Left lung (tissue), 10 donors: ENCODE results near the gene P2RY6. TPM values are rescaled to one million over a fixed set of nuclear protein-coding genes. Genes with fewer than 3 reads are reported as not detected.

ENCODE experiments used
- ATAC-seq: fragments of 200-7000 bp; cut with Tn5 transposase; one replicate; pipeline ENCODE4 v1.9.1; 2020; ENCODE audit warnings: moderate library complexity
- DNase-seq, 4 donors: peaks; one replicate each; pipeline ENCODE4 v3.0.0-alpha.2; 2013 to 2020
- H3K27ac ChIP-seq, 2 donors: fragments of 200-600 bp; sonication (generic) in 1 of 2; one replicate each; pipeline versions ENCODE4 v1.5.0 to v1.8.0; 2020 to 2021
- H3K27me3 ChIP-seq, 2 donors: fragments of 200-600 bp; sonication (generic) in 1 of 2; one replicate each; pipeline versions ENCODE4 v1.5.0 to v1.8.0; 2020 to 2021
- H3K36me3 ChIP-seq, 2 donors: fragments of 200-600 bp; sonication (generic) in 1 of 2; one replicate each; pipeline versions ENCODE4 v1.5.0 to v1.8.0; 2020 to 2021
- H3K4me1 ChIP-seq, 2 donors: fragments of 200-600 bp; one replicate each; pipeline ENCODE4 v1.8.0; 2021
- H3K4me3 ChIP-seq, 2 donors: fragments of 200-600 bp; sonication (generic) in 1 of 2; one replicate each; pipeline versions ENCODE4 v1.5.0 to v1.8.0; 2020 to 2021; ENCODE audit warnings: mild to moderate bottlenecking in 1 of 2
- H3K9me3 ChIP-seq, 2 donors: fragments of 200-600 bp; sonication (generic) in 1 of 2; one replicate each; pipeline versions ENCODE4 v1.5.0 to v1.8.0; 2020 to 2021
- intact Hi-C, 2 donors: fragments of 100-400 bp; cut with DNase I; formaldehyde crosslinking; loops; one replicate each; pipeline versions ENCODE4 v1.11.2 to v1.14.2; 2022
- polyA plus RNA-seq, 6 donors: library from polyadenylated mRNA; unstranded; fragments of 120-200 nt; gene quantifications; one replicate each; pipeline ENCODE4 v1.2.1, GENCODE V29; 2013; ENCODE audit not compliant: insufficient read length in 6 of 6
- total RNA-seq, 2 donors: library from RNA; stranded (reverse); fragmentation: NEBNext Ultra II Directional; extraction: Animal tissue kit (Norgen Biotek cat#: 25700); gene quantifications; one replicate each; pipeline ENCODE4 v1.2.1, GENCODE V29; 2021
- TF ChIP-seq, protein P1 (sequence below), 2 donors: fragments of 200-600 bp; sonication (generic) in 1 of 2; IDR thresholded peaks; one replicate each; pipeline versions ENCODE4 v1.5.0 to v1.8.0; 2021; ENCODE audit warnings: antibody characterized with exemption in 2 of 2
- donor health status: DM: no; HTN: yes; CAD: no.
- donor health status: DM: no; HTN: no; CAD: no.

P2RY6 gene
- total and polyA plus RNA-seq, 8 donors: 0.87 to 4.8 (median 1.9) TPM

DNA sequence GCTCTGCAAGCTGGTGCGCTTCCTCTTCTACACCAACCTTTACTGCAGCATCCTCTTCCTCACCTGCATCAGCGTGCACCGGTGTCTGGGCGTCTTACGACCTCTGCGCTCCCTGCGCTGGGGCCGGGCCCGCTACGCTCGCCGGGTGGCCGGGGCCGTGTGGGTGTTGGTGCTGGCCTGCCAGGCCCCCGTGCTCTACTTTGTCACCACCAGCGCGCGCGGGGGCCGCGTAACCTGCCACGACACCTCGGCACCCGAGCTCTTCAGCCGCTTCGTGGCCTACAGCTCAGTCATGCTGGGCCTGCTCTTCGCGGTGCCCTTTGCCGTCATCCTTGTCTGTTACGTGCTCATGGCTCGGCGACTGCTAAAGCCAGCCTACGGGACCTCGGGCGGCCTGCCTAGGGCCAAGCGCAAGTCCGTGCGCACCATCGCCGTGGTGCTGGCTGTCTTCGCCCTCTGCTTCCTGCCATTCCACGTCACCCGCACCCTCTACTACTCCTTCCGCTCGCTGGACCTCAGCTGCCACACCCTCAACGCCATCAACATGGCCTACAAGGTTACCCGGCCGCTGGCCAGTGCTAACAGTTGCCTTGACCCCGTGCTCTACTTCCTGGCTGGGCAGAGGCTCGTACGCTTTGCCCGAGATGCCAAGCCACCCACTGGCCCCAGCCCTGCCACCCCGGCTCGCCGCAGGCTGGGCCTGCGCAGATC, 37.5 kb upstream of the P2RY6 start:
- Histone ChIP-seq H3K9me3 (no peaks in the 10 kb centered on the region), H3K4me1 (peaks cover 0 to 11% of the 10 kb centered on the region in 2 donors), H3K36me3 (peaks cover 0 to 19% of the 10 kb centered on the region in 2 donors), H3K27ac (no peak overlapping the region), H3K27me3 (no peaks in the 10 kb centered on the region), H3K4me3 (no peak overlapping the region)
- intact Hi-C loops: loop anchor here in 1 of 2 donors (5.0 kb wide), 1 partner anchor 47 kb away; no protein-coding TSS in a partner anchor
- ATAC-seq (no peak), DNase-seq (peak in 2 of 4 donors; percentile 26 to 78)
- TF ChIP-seq, protein P1, sequence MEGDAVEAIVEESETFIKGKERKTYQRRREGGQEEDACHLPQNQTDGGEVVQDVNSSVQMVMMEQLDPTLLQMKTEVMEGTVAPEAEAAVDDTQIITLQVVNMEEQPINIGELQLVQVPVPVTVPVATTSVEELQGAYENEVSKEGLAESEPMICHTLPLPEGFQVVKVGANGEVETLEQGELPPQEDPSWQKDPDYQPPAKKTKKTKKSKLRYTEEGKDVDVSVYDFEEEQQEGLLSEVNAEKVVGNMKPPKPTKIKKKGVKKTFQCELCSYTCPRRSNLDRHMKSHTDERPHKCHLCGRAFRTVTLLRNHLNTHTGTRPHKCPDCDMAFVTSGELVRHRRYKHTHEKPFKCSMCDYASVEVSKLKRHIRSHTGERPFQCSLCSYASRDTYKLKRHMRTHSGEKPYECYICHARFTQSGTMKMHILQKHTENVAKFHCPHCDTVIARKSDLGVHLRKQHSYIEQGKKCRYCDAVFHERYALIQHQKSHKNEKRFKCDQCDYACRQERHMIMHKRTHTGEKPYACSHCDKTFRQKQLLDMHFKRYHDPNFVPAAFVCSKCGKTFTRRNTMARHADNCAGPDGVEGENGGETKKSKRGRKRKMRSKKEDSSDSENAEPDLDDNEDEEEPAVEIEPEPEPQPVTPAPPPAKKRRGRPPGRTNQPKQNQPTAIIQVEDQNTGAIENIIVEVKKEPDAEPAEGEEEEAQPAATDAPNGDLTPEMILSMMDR (IDR thresholded peaks at IDR 0.05): no peak

DNA sequence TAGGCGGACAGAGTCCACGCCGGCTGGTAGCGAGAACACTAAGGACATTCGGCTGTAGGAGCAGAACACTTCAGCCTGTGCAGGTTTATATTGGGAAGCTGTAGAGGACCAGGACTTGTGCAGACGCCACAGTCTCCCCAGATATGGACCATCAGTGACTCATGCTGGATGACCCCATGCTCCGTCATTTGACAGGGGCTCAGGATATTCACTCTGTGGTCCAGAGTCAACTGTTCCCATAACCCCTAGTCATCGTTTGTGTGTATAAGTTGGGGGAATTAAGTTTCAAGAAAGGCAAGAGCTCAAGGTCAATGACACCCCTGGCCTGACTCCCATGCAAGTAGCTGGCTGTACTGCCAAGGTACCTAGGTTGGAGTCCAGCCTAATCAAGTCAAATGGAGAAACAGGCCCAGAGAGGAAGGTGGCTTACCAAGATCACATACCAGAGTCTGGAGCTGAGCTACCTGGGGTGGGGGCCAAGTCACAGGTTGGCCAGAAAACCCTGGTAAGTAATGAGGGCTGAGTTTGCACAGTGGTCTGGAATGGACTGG, 36.8 kb upstream of the P2RY6 start:
- Histone ChIP-seq H3K4me1 (peaks cover 0 to 15% of the 10 kb centered on the region in 2 donors), H3K36me3 (peaks cover 0 to 13% of the 10 kb centered on the region in 2 donors), H3K4me3 (no peak overlapping the region), H3K9me3 (no peaks in the 10 kb centered on the region), H3K27ac (no peak overlapping the region), H3K27me3 (no peaks in the 10 kb centered on the region)
- ATAC-seq (no peak), DNase-seq (no peak)
- TF ChIP-seq, protein P1 (IDR thresholded peaks at IDR 0.05): no peak
- intact Hi-C loops: loop anchor here in 1 of 2 donors (5.0 kb wide), 1 partner anchor 48 kb away; no protein-coding TSS in a partner anchor

DNA sequence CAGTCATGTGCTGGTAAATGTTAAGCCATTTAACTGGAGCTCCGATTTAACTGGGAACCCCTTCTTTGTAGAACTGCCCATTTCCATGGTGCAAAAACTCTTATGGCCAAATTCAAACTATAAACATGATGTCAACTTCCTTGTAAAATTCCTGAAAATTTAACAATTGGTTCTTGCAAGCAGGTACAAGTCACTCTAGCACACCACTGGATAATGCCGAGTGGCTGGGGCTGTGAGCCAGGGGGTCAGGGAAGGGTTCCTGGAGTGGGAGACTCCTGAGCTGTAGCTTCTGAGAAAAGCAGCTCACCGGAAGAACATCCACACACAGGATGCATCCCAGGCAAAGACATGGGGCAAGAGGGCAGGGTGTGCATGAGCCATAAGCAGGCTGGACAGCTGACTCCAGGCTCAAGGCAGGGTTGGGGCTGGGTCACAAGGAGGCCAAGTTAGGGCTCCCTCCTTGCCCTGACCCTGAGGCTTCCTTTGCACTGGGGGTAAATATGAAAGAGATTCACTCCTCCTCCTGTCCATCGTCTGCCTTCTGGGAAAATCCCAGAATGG, 35.9 kb upstream of the P2RY6 start:
- Histone ChIP-seq H3K27me3 (no peaks in the 10 kb centered on the region), H3K4me1 (peaks cover 0 to 23% of the 10 kb centered on the region in 2 donors), H3K27ac (peak overlapping the region in 1 of 2 donors; percentile 16), H3K4me3 (no peak overlapping the region), H3K9me3 (no peaks in the 10 kb centered on the region), H3K36me3 (peaks cover 0 to 13% of the 10 kb centered on the region in 2 donors)
- TF ChIP-seq, protein P1 (IDR thresholded peaks at IDR 0.05): no peak
- ATAC-seq: no peak
- intact Hi-C loops: loop anchor here in 1 of 2 donors (5.0 kb wide), 1 partner anchor 49 kb away; no protein-coding TSS in a partner anchor
- no peak for DNase-seq

DNA sequence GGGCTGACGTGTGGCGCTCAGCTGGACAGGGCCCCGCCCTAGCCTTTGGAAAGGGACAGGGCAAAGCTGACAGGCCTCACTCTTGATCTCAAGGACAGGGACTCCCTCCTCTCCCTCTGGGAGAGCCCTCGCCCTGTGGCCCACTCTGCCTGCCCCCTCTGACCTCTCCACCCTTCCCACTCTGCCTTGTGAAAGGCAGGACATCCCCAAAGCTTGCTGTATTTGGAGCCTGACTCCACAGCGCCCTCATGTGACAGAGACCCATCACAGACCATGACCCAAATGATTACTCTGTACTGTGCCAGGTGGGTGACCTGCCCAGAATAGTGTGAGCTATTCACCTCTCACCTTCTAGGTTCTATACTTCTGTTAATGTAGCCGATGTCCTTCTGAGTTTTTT, 35.3 kb upstream of the P2RY6 start:
- Histone ChIP-seq H3K4me1 (peaks cover 0 to 23% of the 10 kb centered on the region in 2 donors), H3K4me3 (no peak overlapping the region), H3K9me3 (no peaks in the 10 kb centered on the region), H3K27me3 (no peaks in the 10 kb centered on the region), H3K27ac (peak overlapping the region in 1 of 2 donors; percentile 16), H3K36me3 (peaks cover 0 to 13% of the 10 kb centered on the region in 2 donors)
- intact Hi-C loops: loop anchor here in 1 of 2 donors (5.0 kb wide), 1 partner anchor 50 kb away; no protein-coding TSS in a partner anchor
- DNase-seq (peak in 1 of 4 donors; percentile 56), ATAC-seq (peak; percentile 74)
- TF ChIP-seq, protein P1 (IDR thresholded peaks at IDR 0.05): peak; percentile 51 to 67
